D721Med (cell line): ENCODE data around the gene PDYN.

Experiments
- DNase-seq: peaks from one replicate; pipeline ENCODE4 v3.0.0; 2011; ENCODE audit warnings: low spot score; ENCODE audit not compliant: insufficient read length
- FAIRE-seq: peaks from 2 replicates; lab custom pipeline; 2011; peaks lifted over from hg19 to GRCh38; lab: Jason Lieb, UNC
- CTCF ChIP-seq: IDR thresholded peaks from 2 replicates; pipeline ENCODE4 v1.5.1; 2012; ENCODE audit warnings: mild to moderate bottlenecking, control low read depth; ENCODE audit not compliant: insufficient read depth; ENCODE audit errors: missing control alignments

The PDYN gene

DNA sequence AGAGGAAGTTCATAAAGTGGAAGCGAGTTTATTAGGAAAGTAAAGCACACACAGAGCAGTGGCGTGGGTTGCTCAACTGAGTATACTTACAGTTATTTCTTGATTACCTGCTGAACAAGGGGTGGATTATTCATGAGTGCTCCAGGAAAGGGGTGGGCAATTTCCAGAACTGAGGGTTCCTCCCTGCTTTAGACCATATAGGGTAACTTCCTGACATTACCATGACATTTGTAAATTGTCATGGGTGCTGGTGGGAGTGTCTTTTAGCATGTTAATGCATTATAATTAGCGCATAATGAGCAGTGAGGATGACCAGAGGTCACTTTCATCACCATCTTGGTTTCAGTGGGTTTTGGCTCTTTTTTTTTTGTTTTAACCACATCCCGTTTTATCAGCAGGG, 29.8 kb downstream of the PDYN start:
- FAIRE-seq (no peak), DNase-seq (no peak)
- TF ChIP-seq CTCF = no peak

DNA sequence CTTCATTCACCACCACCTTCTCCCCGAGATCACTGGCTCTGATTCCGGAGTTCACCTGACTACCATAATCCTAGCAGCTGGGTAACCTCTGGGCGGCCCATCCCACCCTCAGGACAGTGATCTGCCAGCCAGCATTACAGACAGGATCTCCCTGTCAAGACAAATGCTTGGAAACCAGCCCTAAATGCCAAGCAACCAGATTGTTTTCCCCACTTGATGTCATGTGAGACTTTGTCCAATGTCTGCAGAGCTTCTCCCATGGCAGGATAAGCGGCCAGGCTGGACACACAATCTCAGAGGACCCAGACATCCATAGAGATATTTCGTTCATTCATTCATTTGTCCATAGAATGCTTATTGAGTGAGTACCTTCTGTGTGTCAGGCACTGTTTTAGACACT, 32.5 kb downstream of the PDYN start:
- TF ChIP-seq CTCF = no peak
- FAIRE-seq (no peak), DNase-seq (no peak)

DNA sequence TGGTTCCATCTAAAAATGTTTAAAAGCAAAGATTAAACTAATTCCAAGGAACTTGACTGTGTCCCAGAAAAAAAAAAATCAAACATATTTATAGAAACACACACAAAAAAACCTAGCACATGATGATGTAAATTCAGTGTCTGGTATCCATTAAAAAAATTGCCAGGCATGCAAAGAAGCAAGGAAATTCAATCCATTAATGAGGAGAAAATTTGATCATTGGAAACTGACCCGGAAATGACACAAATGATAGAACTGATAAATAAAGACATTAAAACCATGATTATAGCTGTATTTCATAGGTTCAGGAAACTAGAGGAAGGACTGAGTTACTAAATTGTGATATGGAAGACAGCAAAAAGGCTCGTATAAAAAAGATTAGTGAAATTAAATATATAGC, 34.7 kb downstream of the PDYN start:
- DNase-seq (no peak), FAIRE-seq (no peak)
- no peak for TF ChIP-seq CTCF

DNA sequence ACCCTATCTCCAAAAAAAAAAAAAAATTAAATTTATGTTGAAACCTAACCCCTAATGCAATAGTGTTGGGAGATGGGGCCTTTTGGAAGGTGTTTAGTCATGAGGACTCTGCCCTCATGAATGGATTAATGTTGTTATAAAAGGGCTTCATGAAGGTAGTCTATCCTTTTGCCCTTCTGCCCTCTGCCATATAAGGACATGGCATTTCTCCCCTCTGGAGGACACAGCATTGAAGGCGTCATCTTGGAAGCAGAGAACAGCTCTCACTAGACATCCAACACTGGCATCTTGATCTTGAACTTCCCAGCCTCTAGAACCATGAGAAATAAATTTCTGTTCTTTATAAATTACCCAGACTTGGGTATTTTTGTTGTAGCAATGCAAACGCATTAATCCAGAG, 35.4 kb downstream of the PDYN start:
- no peak for TF ChIP-seq CTCF
- DNase-seq = no peak
- no peak for FAIRE-seq

DNA sequence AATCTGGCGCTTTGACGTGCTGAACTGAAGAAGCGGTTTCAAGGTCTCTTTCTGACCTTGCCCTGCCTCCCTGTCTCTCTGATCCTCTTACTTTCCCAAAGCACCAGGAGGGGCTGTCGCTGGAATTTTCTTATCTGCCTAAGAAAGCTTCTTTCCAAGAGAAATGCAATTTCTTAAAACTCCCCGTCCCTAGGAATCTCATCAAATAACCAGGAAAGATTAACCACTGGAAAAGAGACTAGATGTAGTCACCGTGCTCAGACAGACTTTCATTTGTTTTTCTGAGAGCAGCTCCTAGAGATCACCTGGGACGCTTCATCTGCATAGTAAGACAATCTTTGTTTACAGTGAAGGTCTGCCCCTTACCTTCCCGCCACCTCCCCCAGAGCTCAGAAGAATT, 38.6 kb downstream of the PDYN start:
- no peak for FAIRE-seq

DNA sequence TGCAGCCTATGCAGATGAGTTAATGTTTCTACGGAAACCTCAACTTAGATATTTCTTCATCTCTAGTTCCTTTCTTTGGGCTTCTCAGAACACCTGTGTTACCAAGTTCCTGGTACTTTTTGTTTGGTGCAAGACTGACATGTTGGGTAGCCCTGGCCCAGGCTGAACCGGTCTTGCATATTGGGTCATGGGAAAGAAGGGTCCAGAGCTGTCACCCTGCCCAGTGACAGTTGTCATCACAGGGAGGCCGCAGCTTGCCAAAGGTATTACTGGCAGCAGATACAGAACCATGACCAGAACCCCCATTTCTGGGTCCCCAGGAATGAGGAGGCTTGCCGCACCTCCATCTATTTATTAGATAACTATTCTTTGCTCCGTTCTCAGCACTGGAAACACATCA, 40.2 kb downstream of the PDYN start:
- no peak for TF ChIP-seq CTCF
- DNase-seq (no peak), FAIRE-seq (no peak)

More for the DNA sequence above, 38.6 kb downstream of the PDYN start:
- DNase-seq = no peak
- TF ChIP-seq CTCF = no peak

DNA sequence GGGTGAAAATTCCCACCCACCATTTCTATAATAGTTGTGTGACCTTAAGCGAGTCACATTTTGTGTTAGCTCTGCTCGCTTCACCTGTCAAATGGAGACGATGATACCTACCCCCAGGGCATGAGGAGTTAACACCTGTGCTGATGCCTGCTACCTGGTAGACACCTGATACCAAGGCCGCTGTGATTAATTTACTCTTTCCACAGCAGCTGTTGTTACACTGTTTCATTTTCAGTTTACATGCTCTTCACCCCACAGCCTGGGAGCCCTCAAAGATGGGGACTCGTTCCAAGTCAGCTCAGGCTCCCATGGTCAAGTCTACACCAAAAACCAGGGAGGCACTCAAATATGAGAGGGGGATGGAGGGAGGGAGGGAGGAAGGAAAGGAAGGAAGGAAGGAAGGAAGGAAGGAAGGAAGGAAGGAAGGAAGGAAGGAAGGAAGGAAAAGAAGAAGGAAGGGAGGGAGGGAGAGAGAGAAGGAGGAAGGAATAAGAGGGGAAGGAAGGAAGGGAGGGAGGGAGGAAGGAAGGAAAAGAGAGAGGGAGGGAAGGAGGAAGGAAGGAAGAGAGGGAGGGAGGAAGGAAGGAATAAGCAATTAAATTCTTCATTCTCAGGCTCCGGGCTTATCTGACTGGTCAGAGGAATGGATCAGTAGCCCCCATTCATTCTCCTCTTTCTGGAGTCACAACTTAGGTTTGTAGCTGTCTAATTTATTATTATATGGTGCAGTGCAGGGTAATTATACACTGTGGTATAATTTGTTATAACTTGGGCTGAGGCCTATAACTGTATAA, 40.9 kb downstream of the PDYN start:
- FAIRE-seq = no peak
- no peak for TF ChIP-seq CTCF

More for the DNA sequence above, 40.9 kb downstream of the PDYN start:
- no peak for DNase-seq
